Ovary (tissue), 3 donors: Measurements from ENCODE around the gene ZBTB43.

Source experiments
- POLR2A ChIP-seq: fragments of 450-650 bp; IDR thresholded peaks from one replicate; pipeline ENCODE4 v1.6.1; 2017; ENCODE audit warnings: antibody characterized with exemption, mild to moderate bottlenecking, moderate library complexity
- TF ChIP-seq, protein P1 (sequence below), 3 donors: fragments of 450-650 bp in 2 of 3; fragments of 200-600 bp in 1 of 3; IDR thresholded peaks; one replicate each; pipeline versions ENCODE4 v1.5.1 to v1.8.0; 2016 to 2022; ENCODE audit warnings: antibody characterized with exemption in 3 of 3, mild to moderate bottlenecking in 1 of 3
- donor health status: DM: no; HTN: no; CAD: no.

DNA sequence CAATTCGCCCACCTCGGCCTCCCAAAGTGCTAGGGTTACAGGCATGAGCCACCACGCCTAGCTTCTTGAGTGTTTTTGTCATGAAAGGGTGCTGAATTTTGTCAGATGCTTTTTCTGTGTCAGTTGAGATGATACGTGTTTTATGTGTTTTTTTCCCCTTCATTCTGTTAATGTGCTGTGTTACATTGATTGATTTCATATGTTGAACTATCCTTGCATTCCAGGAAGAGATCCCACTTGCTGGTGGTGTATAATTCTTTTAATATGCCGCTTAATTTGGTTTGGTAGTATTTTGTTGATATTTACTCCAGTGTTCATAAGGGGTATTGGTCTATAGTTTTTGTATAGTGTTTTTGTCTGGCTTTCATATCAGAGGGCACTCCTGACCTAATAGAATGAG lies 13.6 kb downstream of the ZBTB43 start:
- TF ChIP-seq, protein P1, sequence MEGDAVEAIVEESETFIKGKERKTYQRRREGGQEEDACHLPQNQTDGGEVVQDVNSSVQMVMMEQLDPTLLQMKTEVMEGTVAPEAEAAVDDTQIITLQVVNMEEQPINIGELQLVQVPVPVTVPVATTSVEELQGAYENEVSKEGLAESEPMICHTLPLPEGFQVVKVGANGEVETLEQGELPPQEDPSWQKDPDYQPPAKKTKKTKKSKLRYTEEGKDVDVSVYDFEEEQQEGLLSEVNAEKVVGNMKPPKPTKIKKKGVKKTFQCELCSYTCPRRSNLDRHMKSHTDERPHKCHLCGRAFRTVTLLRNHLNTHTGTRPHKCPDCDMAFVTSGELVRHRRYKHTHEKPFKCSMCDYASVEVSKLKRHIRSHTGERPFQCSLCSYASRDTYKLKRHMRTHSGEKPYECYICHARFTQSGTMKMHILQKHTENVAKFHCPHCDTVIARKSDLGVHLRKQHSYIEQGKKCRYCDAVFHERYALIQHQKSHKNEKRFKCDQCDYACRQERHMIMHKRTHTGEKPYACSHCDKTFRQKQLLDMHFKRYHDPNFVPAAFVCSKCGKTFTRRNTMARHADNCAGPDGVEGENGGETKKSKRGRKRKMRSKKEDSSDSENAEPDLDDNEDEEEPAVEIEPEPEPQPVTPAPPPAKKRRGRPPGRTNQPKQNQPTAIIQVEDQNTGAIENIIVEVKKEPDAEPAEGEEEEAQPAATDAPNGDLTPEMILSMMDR (IDR thresholded peaks at IDR 0.05): no peak
- no peak for TF ChIP-seq POLR2A
